ENCODE results near the gene KIF21A.
"Not testable (repeated sequence)": the region's sequence is repeated elsewhere in the genome, so short reads cannot be mapped to it uniquely, and the experiment has no call there.

DNA sequence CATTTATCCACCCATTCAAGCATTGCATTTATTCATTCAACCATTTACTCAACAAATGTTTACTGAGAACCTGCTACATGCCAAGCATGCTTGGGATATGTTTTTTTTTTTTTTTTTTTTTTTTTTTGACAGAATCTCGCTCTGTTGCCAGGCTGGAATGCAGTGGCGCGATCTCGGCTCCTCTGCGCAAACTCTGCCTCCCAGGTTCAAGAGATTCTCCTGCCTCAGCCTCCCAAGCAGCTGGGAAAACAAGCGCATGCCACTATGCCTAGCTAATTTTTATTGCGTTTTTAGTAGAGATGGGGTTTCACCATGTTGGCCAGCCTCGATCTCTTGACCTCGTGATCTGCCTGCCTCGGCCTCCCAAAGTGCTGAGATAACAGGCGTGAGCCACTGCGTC, 147.3 kb downstream of the KIF21A start:
- not testable (repeated sequence) for TF ChIP-seq POLR2A (IDR thresholded peaks at IDR 0.05; ENCODE audit: low read depth, low read length); POLR2AphosphoS5 (IDR thresholded peaks at IDR 0.05; ENCODE audit: low read depth, low read length); TAF1 (IDR thresholded peaks at IDR 0.05; ENCODE audit: low read depth, low read length); SPI1 (IDR thresholded peaks at IDR 0.05; ENCODE audit: low read depth, low read length); POU2F2 (IDR thresholded peaks at IDR 0.05; ENCODE audit: low read depth, low read length); PAX5 (IDR thresholded peaks at IDR 0.05; ENCODE audit: insufficient read depth, low read length, severe bottlenecking)

Data from GM12891 (cell line).